ENCODE results near the gene CADPS. TPM values are rescaled to one million over a fixed set of nuclear protein-coding genes. Genes with fewer than 3 reads are reported as not detected.

CADPS gene
- polyA plus RNA-seq, 2 of the 4 experiments (the other 2 are of a cell fraction) = not detected

GRCh38 chr3:62918131-62918530, 42.9 kb upstream of the CADPS start:
- no peaks in the 10 kb centered on the region for H3K4me1 ChIP-seq
- FAIRE-seq (no peak), ATAC-seq (no peak), DNase-seq (ENCODE audit: low read depth in 1 of 2, low spot score in 1 of 2) (no peak)
- ChIA-PET CTCF (no interaction called here), POLR2A (no interaction called here)
- no peak overlapping the region for H3K27ac ChIP-seq
- no peak for TF ChIP-seq HMGXB4 (CRISPR knock-in tag; IDR thresholded peaks at IDR 0.05; ENCODE audit: borderline replicate concordance)
- no peak for TF ChIP-seq SREBF2 (IDR thresholded peaks at IDR 0.05)
- TF ChIP-seq ZC3H11A (IDR thresholded peaks at IDR 0.05) = no peak
- TF ChIP-seq FOSB (CRISPR knock-in tag; IDR thresholded peaks at IDR 0.05) = no peak
- TF ChIP-seq CEBPB (IDR thresholded peaks at IDR 0.05) = no peak
- TF ChIP-seq USF2 (IDR thresholded peaks at IDR 0.05) = no peak
- no peak for TF ChIP-seq ATOH8 (CRISPR knock-in tag; IDR thresholded peaks at IDR 0.05; ENCODE audit: low read depth)
- TF ChIP-seq CBX8 (IDR thresholded peaks at IDR 0.05) = no peak
- no peak for TF ChIP-seq TFCP2L1 (CRISPR knock-in tag; IDR thresholded peaks at IDR 0.05)
- no peak overlapping the region for H3K4me2 ChIP-seq
- no peak overlapping the region for H3K4me3 ChIP-seq
- no peaks in the 10 kb centered on the region for H3K9me3 ChIP-seq
- 0% methylated on average over 1 of the region's 1 CpG for WGBS (ENCODE audit: missing lambda C conversion rate)

- no peak for TF ChIP-seq HOXA7 (CRISPR knock-in tag; IDR thresholded peaks at IDR 0.05)
- TF ChIP-seq CHD2 (IDR thresholded peaks at IDR 0.05; ENCODE audit: low read length, partially characterized antibody) = no peak
- no peak for TF ChIP-seq TP53 (CRISPR knock-in tag; IDR thresholded peaks at IDR 0.05)
- no peak for TF ChIP-seq MAX (IDR thresholded peaks at IDR 0.05)
- no peak for TF ChIP-seq ZSCAN20 (CRISPR knock-in tag; IDR thresholded peaks at IDR 0.05)
- no peak for TF ChIP-seq CHD4 (IDR thresholded peaks at IDR 0.05; ENCODE audit: borderline replicate concordance)
- TF ChIP-seq PBX3 (IDR thresholded peaks at IDR 0.05) = no peak
- TF ChIP-seq FOXS1 (CRISPR knock-in tag; IDR thresholded peaks at IDR 0.05) = no peak
- TF ChIP-seq ESRRA (IDR thresholded peaks at IDR 0.05; ENCODE audit: borderline replicate concordance, low read length) = no peak
- TF ChIP-seq SMC3 (IDR thresholded peaks at IDR 0.05) = no peak
- no peak for TF ChIP-seq POLR2AphosphoS2 (conservative IDR thresholded peaks at IDR 0.05; ENCODE audit: low read length)
- TF ChIP-seq HOXB5 (CRISPR knock-in tag; IDR thresholded peaks at IDR 0.05) = no peak
- no peak for TF ChIP-seq NR3C1 (IDR thresholded peaks at IDR 0.05)
- no peak for TF ChIP-seq JUN (IDR thresholded peaks at IDR 0.05)
- TF ChIP-seq NFE2L2 (conservative IDR thresholded peaks at IDR 0.05; ENCODE audit: low read length) = no peak
- TF ChIP-seq HES2 (IDR thresholded peaks at IDR 0.05) = no peak
- TF ChIP-seq RFX5 (IDR thresholded peaks at IDR 0.05) = no peak
- DNase-seq (ENCODE audit: low read depth in 1 of 2, low spot score in 1 of 2) (no peak), FAIRE-seq (no peak), ATAC-seq (no peak)
- POLR2A ChIA-PET = no interaction called here
- Histone ChIP-seq H3K9me3 (no peaks in the 10 kb centered on the region), H3K4me1 (no peaks in the 10 kb centered on the region), H3K4me2 (no peak overlapping the region), H3K4me3 (no peak overlapping the region), H3K27ac (no peak overlapping the region)
- CTCF ChIA-PET = no interaction called here
Measured at GRCh38 chr3:62911526-62911925, 36.3 kb upstream of the CADPS start.

Data from A549 (cell line).